Testis (tissue), 2 donors: Measurements from ENCODE around the gene TBC1D22A.

Source experiments
- CTCF ChIP-seq, 3 experiments: fragments of 450-650 bp in 2 of 3; fragments of 200-600 bp in 1 of 3; sonication (generic) in 1 of 3; IDR thresholded peaks; one replicate each; pipeline ENCODE4 v1.5.1; 2016 to 2019; ENCODE audit warnings: antibody characterized with exemption in 3 of 3, mild to moderate bottlenecking in 2 of 3, moderate library complexity in 1 of 3
- POLR2A ChIP-seq: fragments of 450-650 bp; IDR thresholded peaks from one replicate; pipeline ENCODE4 v1.6.1; 2017; ENCODE audit warnings: antibody characterized with exemption, mild to moderate bottlenecking, moderate library complexity

- no peak for TF ChIP-seq POLR2A
- TF ChIP-seq CTCF (IDR thresholded peaks at IDR 0.05) = no peak
Measured at GRCh38 chr22:47000888-47001287, 238.4 kb downstream of the TBC1D22A start.
